ENCODE results near the gene MYCBPAP.

The MYCBPAP gene, protein sequence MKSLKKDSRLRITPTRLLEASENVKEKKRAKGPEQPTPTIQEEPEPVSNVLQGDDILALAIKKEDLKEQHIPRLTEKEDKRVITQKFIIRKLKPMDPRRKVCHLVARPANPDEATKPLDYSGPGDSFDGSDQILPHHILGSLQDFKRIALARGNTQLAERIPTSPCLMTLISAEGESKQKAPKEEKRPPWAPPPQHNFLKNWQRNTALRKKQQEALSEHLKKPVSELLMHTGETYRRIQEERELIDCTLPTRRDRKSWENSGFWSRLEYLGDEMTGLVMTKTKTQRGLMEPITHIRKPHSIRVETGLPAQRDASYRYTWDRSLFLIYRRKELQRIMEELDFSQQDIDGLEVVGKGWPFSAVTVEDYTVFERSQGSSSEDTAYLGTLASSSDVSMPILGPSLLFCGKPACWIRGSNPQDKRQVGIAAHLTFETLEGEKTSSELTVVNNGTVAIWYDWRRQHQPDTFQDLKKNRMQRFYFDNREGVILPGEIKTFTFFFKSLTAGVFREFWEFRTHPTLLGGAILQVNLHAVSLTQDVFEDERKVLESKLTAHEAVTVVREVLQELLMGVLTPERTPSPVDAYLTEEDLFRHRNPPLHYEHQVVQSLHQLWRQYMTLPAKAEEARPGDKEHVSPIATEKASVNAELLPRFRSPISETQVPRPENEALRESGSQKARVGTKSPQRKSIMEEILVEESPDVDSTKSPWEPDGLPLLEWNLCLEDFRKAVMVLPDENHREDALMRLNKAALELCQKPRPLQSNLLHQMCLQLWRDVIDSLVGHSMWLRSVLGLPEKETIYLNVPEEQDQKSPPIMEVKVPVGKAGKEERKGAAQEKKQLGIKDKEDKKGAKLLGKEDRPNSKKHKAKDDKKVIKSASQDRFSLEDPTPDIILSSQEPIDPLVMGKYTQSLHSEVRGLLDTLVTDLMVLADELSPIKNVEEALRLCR

GRCh38 chr17:50507871-50508572 is at the start of gene MYCBPAP:
Gene MYCBPAP (plus strand): TSS chr17:50508439. CDS start chr17:50508675, 236 bp downstream.
- peak; percentile 72 for DNase-seq

DNA sequence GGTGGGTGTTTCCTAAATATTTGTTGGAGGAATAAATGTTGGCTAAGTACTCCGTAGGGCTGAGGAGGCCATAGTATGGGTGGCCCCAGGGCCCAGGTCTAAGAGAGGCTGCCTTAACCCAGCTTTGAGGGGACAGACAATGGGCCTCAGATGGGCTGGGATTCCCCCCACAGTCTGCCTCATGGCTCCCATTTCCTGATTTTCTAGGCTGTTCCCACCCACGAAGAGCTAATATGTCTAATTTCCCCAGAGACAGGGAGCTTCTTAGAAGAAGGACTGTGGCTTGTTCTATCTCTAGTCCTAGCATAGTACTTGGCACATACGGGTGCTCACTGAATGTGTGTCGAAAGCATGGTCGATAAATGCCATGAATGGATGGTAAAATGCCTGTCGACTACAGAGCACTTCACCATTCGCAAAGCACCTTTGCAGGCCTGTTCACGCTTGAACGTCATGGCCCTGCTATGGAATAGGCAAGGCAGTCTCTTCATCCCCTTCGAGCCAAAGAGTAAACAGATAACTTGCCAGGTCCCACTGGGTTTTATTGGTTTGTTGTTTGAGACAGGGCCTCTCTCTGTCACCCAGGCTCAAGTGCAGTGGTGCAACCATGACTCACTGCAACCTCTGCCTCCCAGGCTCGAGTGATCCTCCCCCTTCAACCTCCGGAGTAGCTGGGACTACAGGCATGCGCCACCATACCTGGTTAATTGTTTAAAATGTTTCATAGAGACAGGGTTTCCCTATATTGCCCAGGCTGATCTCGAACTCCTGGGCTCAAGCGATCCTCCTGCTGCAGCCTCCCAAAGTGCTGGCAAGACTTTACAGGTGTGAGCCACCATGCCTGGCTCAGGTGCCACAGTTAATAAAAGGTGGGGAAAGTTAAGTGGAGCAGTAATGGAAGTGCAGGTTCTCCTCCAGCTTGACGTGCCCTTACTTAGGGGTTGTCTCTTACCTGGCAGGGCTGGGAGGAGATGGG is 49.2 kb upstream of the MYCBPAP start:
- no peak for DNase-seq

DNA sequence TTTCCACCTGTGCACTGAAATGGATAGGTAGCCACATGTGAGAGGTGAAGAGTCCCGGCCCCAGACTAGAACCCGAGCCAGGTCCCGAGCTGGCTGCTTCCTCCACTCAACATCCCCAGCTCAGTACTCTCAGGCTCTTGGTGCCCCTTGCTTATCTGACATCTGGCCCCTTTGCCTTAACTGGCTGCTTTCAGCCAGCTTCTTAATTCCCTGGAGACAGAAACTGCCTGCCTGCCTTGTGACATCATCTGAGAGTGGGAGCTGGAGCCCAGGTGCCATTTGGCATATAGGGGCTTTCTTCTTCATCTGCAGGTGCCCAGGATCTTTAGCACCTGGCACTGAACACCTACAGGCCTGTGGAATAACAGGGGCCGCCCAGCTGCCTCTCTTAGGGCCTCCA is 48.5 kb upstream of the MYCBPAP start:
- no peak for DNase-seq

DNA sequence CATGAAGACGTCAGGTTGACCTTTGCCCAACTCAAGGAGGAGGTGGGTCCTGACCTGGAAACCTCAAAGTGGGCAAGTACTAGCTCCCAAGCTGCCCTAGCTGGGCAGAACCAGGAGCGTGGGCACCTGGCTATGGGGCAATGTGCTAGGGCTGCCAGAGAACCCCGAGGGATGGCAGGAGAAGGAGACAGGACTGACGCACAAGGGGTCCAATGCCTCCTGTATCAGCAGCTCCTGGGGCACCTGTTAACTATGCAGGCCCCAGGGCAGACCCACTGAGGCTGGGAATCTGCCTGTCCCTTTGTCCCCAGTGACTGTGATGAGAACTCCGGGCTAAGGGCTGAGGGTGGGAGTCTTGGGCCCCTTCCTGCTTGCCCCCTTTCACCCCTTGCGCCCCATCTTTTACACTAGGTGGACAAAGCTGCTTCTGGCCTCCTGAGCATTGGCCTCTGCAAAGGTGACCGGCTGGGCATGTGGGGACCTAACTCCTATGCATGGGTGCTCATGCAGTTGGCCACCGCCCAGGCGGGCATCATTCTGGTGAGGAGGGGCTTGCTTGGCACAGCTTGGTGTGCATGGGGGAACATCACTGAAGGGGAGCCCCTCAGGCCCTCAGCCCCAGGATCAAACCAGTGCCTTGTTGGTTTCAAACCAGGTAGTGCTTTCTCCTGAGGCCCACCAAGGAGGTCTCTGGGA is 47.3 kb upstream of the MYCBPAP start:
- DNase-seq, result no peak

DNA sequence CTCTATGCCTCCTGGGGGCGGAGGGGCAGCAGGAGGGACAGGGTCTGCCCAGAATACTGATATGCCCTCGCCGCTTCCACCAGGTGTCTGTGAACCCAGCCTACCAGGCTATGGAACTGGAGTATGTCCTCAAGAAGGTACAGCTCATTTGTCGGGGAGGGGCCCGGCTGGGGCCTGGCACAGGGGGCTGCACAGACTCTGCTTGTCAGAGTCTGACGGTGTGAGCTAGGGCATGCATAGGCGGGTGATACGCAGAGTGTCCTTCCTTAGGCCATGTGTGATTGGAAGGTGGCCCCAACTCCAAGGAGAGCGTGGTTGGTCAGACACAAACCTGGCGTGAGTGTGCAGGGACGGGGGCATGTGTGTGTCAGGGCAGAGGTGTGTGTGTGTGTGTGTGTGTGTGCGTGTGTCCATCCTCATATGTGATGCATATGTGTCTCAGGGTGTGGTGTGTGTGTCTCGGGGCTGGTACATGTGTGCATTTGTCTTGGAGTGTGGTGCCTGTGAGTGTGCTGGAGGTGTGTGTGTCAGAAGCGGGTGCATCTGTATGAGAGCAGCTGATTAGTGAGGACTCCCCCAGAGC is 46.6 kb upstream of the MYCBPAP start:
- no peak for DNase-seq

- no peak for DNase-seq
Measured at GRCh38 chr17:50462446-50462845, 45.8 kb upstream of the MYCBPAP start.

DNA sequence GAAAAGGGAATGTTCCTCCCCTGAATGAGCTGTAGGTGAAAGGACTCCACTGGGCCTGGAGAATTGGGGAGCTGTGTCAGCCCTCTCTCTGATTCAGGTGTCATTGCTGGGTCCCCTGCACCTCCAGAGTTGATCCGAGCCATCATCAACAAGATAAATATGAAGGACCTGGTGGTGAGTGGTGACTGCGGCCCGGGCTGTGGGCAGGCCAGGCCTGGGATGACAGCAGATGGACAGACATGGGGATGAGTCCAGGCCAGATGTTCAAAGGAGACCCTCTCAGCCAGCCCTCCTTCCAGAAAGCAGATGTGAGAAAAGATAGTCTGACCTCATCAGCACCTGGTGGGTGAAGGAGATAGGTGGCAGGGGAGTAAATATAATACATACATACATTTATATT is 44.1 kb upstream of the MYCBPAP start:
- no peak for DNase-seq

- no peak for DNase-seq
Measured at GRCh38 chr17:50464736-50465135, 43.5 kb upstream of the MYCBPAP start.

- DNase-seq, result no peak
Measured at GRCh38 chr17:50465171-50465570, 43.1 kb upstream of the MYCBPAP start.

DNA sequence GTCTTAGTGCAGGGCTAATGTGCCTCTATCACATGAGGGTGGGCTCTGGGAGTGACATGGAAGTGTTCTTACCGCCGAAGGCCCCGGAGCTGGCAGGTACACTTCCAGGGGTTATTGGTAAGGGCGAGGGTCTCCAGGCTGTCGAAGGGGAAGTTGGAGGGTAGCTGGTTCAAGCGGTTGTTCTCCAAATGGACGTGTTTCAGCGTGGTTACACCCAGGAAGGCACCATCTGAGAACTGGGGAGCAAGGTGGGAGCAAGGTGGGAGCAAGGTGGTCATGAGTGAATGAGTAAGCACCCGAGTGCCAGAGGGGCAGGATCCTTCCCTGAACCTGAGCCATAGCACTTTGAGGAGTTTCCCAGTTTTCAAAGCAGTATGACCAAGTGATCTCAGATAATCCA is 42.6 kb upstream of the MYCBPAP start:
- DNase-seq, result no peak

DNA sequence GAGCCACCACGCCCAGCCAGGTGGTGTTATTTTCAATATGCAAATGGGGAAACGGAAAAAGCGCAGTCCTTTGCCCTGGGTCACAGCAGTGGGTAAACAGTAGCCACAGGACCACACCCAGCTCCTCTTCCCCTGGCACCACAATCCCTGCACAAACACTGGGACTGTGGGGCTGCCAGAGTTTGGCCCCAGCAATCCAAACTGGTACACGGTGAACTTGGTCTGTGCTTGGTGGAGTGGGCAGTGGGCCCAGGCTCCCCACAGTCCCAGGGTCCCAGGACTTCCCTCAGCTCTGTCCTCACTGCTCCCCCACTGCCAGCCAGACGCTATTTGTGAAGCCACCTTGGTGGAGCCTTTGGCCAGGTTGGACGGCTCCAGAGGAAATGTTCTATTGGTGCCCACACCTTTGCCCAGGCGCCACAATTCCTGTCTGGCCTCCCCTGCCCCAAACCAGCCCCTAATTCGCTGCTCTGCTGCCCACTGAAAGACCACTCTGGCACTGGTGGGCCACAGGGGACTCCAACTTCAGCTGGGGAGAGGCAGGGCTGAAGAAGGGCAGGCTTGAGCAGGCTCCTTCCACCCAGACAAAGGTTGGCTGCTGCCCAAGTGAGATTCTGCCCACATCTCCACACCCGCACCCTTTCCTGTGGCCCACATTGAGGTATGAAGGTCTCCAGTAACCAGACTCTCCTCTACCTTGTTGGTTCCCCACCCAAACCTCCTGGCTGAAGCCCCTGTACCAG is 41.7 kb upstream of the MYCBPAP start:
- DNase-seq, result no peak

DNA sequence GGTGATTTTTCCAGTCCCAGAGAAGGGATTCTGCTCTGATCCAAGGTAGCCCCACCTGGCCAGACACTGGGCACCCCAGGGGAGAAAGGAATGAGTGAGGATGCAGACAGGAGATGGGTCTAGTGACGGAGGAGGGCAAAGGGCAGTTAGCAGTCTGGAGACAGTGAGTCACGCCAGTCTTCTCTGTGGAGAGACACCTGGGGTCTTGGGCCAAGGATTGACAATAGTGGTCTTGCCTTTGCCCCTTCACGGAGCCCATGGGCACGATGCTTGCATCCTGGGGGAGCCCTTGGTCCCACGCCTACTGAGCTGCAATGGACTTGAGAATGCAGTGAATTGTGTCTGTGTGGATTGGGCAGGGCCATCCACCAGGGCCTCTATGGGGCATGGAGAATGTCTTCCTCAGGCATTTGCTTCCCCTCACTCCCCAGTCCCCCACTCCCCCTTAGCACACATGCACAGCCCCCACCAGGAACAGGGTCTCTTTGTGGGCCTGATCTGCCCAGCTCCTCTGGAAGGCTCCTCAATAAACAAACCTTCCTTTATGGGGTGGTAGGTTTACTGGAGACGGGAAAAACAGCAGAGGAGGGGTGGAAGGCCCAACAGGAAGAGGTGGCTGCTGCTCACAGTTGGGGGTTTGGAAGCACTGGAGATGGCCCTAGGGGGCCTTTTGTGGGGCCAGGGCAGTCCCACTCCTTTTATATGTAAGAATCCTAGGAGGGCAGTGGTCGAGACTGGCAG is 41.0 kb upstream of the MYCBPAP start:
- DNase-seq, result no peak

DNA sequence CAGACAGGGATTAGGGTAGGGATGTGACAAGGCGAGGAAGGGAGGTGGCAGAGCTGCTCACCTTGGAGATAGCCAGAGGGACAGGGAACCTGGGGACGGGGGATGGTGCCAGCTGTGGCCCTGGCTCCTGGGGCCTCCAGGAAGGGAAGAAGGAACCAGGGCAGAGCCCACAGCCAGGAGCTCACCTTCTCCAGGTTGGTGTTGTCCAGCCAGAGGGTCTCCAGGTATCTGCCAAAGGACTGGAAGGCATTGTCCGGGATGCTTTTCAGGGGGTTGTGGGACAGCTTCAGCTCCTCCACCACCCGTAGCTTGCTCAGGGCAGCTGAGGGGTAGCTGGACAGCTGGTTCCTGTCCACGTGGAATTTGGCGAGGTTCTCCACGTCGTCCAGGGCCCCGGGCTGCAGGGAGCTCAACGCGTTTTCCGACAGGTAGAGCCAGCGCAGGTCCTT is 40.4 kb upstream of the MYCBPAP start:
- DNase-seq, result no peak

DNA sequence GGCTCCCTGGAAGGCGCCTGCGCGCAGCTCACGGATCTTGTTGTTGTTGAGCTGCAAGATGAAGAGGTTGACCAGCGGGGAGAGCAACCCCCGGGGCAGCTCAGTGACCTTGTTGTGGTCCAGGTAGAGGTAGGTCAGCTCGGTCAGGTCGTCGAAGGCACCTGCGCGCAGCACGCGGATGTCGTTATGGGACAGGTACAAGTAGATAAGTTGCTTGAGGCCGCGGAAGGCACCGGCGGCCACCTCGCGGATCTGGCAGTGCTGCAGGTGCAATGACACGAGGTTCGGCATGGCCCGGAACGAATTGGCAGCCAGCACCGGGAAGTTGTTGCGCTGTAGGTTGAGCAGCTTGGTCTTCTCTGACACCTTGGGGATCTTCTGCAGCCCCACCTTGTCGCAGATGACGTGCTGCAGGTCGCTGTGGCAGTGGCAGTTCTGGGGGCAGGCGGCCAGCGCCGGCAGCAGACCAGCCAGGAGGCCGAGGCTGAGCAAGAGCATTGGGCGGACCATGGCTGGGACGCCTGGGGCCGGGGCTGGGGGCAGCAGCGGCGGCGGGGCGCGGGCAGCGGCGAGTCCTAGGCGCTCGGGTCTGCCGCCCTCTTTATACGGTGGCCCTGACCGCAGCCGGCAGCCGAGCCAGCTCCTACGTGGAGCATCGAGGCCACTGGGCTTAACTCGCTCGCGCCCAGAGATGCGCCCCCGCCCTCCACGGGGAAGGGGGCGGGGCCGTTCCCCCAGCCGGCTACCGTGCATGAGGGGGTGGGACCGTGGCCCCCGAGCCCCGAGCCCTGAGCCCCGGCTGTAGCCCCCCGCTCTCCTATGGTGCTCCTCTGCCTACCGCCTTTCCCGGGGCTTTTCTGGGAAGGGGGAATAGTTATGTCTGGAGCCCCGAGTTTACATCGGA is 39.7 kb upstream of the MYCBPAP start, which contains the start of gene CHAD:
TSS of gene CHAD (minus strand) at position 577 of the 904 bp plus-strand sequence. CDS start at position 510, 67 bp downstream.
- DNase-seq, result no peak

- DNase-seq, result no peak
Measured at GRCh38 chr17:50469208-50469605, 39.0 kb upstream of the MYCBPAP start.

DNA sequence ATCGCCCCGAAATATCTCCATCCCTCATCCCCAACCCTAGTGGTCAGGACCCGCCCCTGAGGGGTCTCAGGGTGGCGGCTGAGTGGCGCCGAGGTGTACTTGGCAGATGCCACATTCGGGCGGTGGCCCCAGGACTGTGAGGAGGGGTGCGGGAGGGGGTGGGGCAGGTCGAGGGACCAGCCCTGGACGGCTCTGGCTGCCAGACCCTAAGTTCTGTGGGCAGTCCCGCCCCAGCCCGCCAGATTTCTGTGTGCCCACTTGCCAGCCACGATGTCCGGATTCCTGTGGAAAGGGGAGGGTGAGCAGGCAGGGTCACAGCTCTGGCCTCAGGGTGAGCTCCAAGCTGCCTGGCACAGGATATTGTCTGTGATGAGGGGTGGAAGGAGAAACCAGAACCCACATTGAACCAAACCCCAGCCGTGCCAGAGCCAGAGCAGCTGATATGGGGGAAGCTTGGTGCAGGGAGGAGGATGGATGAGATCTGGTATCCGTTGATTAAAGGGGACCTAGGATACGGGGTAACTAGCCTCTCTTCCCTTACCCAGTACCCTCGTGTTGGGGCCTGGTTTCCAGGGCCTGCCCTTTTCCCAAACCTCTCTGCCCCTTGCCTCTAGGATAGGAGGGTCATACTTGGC is 38.5 kb upstream of the MYCBPAP start:
- DNase-seq, result no peak

GRCh38 chr17:50470426-50470825 is 37.8 kb upstream of the MYCBPAP start:
- no peak for DNase-seq

Data from CD4-positive, alpha-beta T cell treated with Interleukin-4 for 4 hours (primary cell).